Globus pallidus (tissue), 1 donor: ENCODE results near the gene ZNF284.
"Not testable (repeated sequence)": the region's sequence is repeated elsewhere in the genome, so short reads cannot be mapped to it uniquely, and the experiment has no call there.

Experiments
- DNase-seq: peaks from one replicate; pipeline ENCODE4 v3.0.0-alpha.2; 2015; ENCODE audit warnings: low spot score

ZNF284 gene

GRCh38 chr19:44111910-44112463 lies 40.0 kb downstream of the ZNF284 start:
- DNase-seq, result no peak

GRCh38 chr19:44112802-44113137 lies 40.8 kb downstream of the ZNF284 start:
- no peak for DNase-seq

GRCh38 chr19:44113138-44113783 lies 41.3 kb downstream of the ZNF284 start, which contains the start of gene ZNF225:
ZNF225 (plus strand) TSS chr19:44113399; CDS start chr19:44115828, 2,429 bp downstream.
- peak; percentile 100 for DNase-seq

GRCh38 chr19:44113784-44114390 lies 41.9 kb downstream of the ZNF284 start:
- DNase-seq, result no peak

- DNase-seq, result not testable (repeated sequence)
Measured at GRCh38 chr19:44121162-44121561, 49.2 kb downstream of the ZNF284 start.

GRCh38 chr19:44131955-44132354 lies 60.0 kb downstream of the ZNF284 start:
- no peak for DNase-seq
